ENCODE measurements around the gene UBQLN3. TPM values are rescaled to one million over a fixed set of nuclear protein-coding genes. Genes with fewer than 3 reads are reported as not detected.

Gene UBQLN3
- total and polyA plus RNA-seq, 2 experiments from 2014 or later, result not detected

DNA sequence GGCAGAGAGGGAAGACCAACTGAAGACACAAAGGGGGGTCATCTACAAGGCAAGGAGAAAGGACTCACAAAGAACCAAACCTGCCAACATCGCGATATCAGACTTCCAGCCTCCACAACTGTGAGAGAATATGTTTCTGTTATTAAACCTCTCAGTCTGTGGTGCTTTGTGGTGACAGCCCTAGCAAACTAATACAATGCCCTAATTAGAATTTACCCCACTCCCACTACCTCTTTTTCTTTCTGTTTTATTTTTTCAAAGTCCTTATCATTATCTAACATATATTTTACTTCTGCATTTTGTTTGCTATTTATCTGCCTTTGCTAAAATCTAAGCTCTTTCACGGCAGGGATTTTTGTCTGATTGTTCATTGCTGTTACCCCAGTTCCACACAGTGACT, 23.8 kb downstream of the UBQLN3 start:
- no peak overlapping the region for H3K27ac ChIP-seq (ENCODE audit: low read depth)
- no peaks in the 10 kb centered on the region for H4K20me1 ChIP-seq (replicated peaks; ENCODE audit: insufficient read depth)
- Mint-ChIP-seq H3K27me3 (ENCODE audit: insufficient read depth, low read depth, poor library complexity) (peaks cover 1% of the 10 kb centered on the region), H3K9me3 (no peaks in the 10 kb centered on the region), H3K36me3 (ENCODE audit: low read depth) (no peaks in the 10 kb centered on the region), H3K4me1 (no peaks in the 10 kb centered on the region), H3K27ac (no peak overlapping the region), H3K4me3 (no peak overlapping the region)
- no peak overlapping the region for H3K4me3 ChIP-seq
- H3F3A ChIP-seq (replicated peaks; ENCODE audit: low read depth), result no peaks in the 10 kb centered on the region
- no peak for TF ChIP-seq ZNF114 (CRISPR knock-in tag; IDR thresholded peaks at IDR 0.05)
- no peak for TF ChIP-seq POLR2AphosphoS5 (IDR thresholded peaks at IDR 0.05; ENCODE audit: low read depth)
- no peak for TF ChIP-seq EZH2 (IDR thresholded peaks at IDR 0.05; ENCODE audit: low read depth, unreplicated experiment)
- TF ChIP-seq, protein P1, sequence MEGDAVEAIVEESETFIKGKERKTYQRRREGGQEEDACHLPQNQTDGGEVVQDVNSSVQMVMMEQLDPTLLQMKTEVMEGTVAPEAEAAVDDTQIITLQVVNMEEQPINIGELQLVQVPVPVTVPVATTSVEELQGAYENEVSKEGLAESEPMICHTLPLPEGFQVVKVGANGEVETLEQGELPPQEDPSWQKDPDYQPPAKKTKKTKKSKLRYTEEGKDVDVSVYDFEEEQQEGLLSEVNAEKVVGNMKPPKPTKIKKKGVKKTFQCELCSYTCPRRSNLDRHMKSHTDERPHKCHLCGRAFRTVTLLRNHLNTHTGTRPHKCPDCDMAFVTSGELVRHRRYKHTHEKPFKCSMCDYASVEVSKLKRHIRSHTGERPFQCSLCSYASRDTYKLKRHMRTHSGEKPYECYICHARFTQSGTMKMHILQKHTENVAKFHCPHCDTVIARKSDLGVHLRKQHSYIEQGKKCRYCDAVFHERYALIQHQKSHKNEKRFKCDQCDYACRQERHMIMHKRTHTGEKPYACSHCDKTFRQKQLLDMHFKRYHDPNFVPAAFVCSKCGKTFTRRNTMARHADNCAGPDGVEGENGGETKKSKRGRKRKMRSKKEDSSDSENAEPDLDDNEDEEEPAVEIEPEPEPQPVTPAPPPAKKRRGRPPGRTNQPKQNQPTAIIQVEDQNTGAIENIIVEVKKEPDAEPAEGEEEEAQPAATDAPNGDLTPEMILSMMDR (conservative IDR thresholded peaks at IDR 0.05; ENCODE audit: low read depth in 2 of 2), result no peak
- TF ChIP-seq, protein P2, sequence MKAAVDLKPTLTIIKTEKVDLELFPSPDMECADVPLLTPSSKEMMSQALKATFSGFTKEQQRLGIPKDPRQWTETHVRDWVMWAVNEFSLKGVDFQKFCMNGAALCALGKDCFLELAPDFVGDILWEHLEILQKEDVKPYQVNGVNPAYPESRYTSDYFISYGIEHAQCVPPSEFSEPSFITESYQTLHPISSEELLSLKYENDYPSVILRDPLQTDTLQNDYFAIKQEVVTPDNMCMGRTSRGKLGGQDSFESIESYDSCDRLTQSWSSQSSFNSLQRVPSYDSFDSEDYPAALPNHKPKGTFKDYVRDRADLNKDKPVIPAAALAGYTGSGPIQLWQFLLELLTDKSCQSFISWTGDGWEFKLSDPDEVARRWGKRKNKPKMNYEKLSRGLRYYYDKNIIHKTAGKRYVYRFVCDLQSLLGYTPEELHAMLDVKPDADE (IDR thresholded peaks at IDR 0.05), result no peak
- no peak for TF ChIP-seq ZNF331 (CRISPR knock-in tag; IDR thresholded peaks at IDR 0.05; ENCODE audit: low read depth)
- no peak for TF ChIP-seq CREB1 (CRISPR knock-in tag; IDR thresholded peaks at IDR 0.05; ENCODE audit: low read depth)
- TF ChIP-seq EZH2phosphoT487 (IDR thresholded peaks at IDR 0.05; ENCODE audit: unreplicated experiment), result no peak
- no peak for TF ChIP-seq ZNF462 (CRISPR knock-in tag; IDR thresholded peaks at IDR 0.05)
- TF ChIP-seq NANOG (IDR thresholded peaks at IDR 0.05; ENCODE audit: borderline replicate concordance), result no peak
- no peak for TF ChIP-seq REST (IDR thresholded peaks at IDR 0.05; ENCODE audit: unreplicated experiment)
- no peak for TF ChIP-seq JUNB (IDR thresholded peaks at IDR 0.05; ENCODE audit: unreplicated experiment)
- no peak for TF ChIP-seq STAT1 (IDR thresholded peaks at IDR 0.05; ENCODE audit: unreplicated experiment)
- no peaks in the 10 kb centered on the region for H3K27me3 ChIP-seq (ENCODE audit: insufficient read depth)
- peaks cover 3% of the 10 kb centered on the region; the same call in 1 of the 2 replicates for H3K9me2 ChIP-seq (ENCODE audit: insufficient read depth)
- no peak for DNase-seq (ENCODE audit: low spot score)
- H3K36me3 ChIP-seq (ENCODE audit: insufficient read depth), result no peaks in the 10 kb centered on the region
- peak overlapping the region; percentile 69 for H2AFZ ChIP-seq
- H3K79me2 ChIP-seq (replicated peaks; ENCODE audit: insufficient read depth), result no peaks in the 10 kb centered on the region
- no peaks in the 10 kb centered on the region for H3K4me1 ChIP-seq (ENCODE audit: insufficient read depth)
- no peak for ATAC-seq
- no peak overlapping the region for H3K4me2 ChIP-seq
